ENCODE results near the gene PPP1CB.

GRCh38 chr2:28764909-28765711 is 13.5 kb downstream of the PPP1CB start:
- TF ChIP-seq CTCF (IDR thresholded peaks at IDR 0.05): no peak
- no peak for TF ChIP-seq POLR2A (IDR thresholded peaks at IDR 0.05)
- TF ChIP-seq EP300 (IDR thresholded peaks at IDR 0.05; ENCODE audit: low read depth): no peak

Measured in transverse colon (tissue), 3 donors.